HL-60 (cell line): ENCODE results near the gene IQSEC1.

Source experiments
- CTCF ChIP-seq: IDR thresholded peaks from one replicate; pipeline ENCODE4 v1.5.1; 2011; ENCODE audit warnings: low read length, control low read depth, inconsistent platforms; ENCODE audit not compliant: insufficient read depth
- GABPA ChIP-seq: IDR thresholded peaks from 2 replicates; pipeline ENCODE4 v1.6.1; 2012; ENCODE audit warnings: low read depth
- POLR2AphosphoS5 ChIP-seq: IDR thresholded peaks from 2 replicates; pipeline ENCODE4 v1.6.1; 2012; ENCODE audit warnings: low read depth
- REST ChIP-seq: IDR thresholded peaks from 2 replicates; pipeline ENCODE4 v1.6.1; 2012; ENCODE audit warnings: low read depth; ENCODE audit not compliant: insufficient replicate concordance
- SPI1 ChIP-seq: IDR thresholded peaks from 2 replicates; pipeline ENCODE4 v1.6.1; 2012; ENCODE audit warnings: low read depth, mild to moderate bottlenecking, borderline replicate concordance

- no peak for TF ChIP-seq CTCF
- no peak for TF ChIP-seq SPI1
- TF ChIP-seq GABPA: no peak
- TF ChIP-seq POLR2AphosphoS5: no peak
- TF ChIP-seq REST: no peak
Observed at GRCh38 chr3:13054341-13055285, 18.6 kb downstream of the IQSEC1 start.
